ENCODE results near the gene BTBD19. TPM values are rescaled to one million over a fixed set of nuclear protein-coding genes. Genes with fewer than 3 reads are reported as not detected.
"Not testable (repeated sequence)": the region's sequence is repeated elsewhere in the genome, so short reads cannot be mapped to it uniquely, and the experiment has no call there.

BTBD19 gene
- total RNA-seq, 6 experiments from 2014 or later, result 12.2 to 21.4 (median 13.9) TPM

DNA sequence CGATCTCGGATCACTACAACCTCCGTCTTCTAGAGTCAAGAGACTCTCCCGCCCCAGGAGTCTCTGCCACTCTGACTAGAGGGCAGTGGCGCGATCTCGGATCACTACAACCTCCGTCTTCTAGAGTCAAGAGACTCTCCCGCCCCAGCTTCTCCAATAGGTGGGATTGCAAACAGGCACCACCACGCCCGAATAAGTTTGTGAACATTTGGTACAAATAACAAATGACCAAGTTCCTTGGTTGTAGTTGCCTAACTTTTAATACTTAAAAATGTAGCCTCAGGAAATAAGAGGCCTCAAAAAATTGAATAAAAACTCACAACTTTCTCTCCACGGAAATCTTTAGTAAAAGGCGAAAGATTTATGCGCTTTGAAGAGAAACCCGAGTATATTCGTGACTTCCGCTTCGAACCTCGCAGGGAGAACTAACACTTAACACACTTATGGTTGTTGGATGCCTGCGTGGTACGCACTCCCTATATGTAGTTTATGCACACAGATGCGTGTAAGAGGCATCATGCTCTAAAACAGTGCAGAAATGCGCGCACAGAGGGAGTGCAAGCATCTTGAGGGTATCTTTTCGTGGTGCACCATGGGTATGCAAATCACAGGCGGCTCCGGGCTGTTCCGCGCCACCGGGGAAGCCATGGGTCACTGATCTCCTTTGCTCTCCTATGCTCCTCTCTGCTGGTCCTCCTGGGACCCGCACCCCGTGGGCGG is 11.4 kb downstream of the BTBD19 start:
- H3K27ac Mint-ChIP-seq, result peak overlapping the region; percentile 100
- DNase-seq, result peak; percentile 99
- H3K9me3 Mint-ChIP-seq, result no peaks in the 10 kb centered on the region
- peak overlapping the region; percentile 87 for H3K4me3 Mint-ChIP-seq
- peaks cover 29% of the 10 kb centered on the region for H3K27me3 Mint-ChIP-seq (ENCODE audit: insufficient read depth)
- peaks cover 52% of the 10 kb centered on the region for H3K4me1 Mint-ChIP-seq (ENCODE audit: low read depth)
- TF ChIP-seq, protein P1, sequence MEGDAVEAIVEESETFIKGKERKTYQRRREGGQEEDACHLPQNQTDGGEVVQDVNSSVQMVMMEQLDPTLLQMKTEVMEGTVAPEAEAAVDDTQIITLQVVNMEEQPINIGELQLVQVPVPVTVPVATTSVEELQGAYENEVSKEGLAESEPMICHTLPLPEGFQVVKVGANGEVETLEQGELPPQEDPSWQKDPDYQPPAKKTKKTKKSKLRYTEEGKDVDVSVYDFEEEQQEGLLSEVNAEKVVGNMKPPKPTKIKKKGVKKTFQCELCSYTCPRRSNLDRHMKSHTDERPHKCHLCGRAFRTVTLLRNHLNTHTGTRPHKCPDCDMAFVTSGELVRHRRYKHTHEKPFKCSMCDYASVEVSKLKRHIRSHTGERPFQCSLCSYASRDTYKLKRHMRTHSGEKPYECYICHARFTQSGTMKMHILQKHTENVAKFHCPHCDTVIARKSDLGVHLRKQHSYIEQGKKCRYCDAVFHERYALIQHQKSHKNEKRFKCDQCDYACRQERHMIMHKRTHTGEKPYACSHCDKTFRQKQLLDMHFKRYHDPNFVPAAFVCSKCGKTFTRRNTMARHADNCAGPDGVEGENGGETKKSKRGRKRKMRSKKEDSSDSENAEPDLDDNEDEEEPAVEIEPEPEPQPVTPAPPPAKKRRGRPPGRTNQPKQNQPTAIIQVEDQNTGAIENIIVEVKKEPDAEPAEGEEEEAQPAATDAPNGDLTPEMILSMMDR (IDR thresholded peaks at IDR 0.05), result no peak
- H3K36me3 Mint-ChIP-seq (ENCODE audit: low read depth), result peaks cover 27% of the 10 kb centered on the region

DNA sequence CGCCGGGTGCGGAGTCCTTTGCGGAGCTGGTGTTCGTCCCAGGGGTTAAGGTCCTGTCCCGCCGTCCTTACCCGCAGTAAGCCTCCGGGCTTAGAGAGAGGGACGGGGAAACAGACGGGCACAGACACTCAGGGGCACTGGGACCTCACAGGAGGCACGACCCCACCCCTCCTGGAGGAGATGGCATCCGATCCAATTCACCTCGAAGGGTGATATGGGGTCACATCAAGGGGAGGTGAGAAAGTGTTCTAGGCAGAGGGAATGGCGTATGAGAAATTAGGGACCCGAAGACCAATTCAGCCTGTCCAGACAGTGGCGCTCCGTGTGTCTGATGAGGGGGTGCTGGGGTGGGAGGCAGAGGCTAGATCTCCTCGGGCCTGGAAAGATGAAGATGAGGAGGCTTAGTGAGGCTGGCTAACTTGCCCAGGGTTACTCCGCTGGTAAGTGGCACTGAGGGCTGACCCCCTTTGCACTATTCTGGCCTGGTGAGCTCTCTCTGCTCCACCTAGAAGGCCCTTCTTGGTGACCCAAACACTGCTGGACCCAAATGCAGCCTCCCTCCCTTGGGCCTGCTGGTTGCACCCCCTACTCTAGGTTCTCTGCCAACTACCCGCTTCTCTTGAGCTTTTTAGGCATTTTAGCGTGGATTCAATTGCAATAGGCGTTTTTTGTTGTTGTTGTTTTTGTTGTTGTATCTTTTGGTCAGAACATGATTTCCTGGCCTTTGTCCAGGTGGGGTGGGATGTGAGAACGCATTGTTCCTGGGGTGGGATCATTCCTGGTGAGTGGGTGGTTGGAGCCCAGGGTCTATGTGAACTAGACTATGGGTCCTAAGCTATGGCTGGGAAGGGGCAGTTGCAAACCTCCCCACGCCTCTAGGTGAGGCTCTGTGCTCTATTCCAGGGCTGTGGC is 12.3 kb downstream of the BTBD19 start:
- Mint-ChIP-seq H3K4me1 (ENCODE audit: low read depth) (peaks cover 44% of the 10 kb centered on the region), H3K9me3 (no peaks in the 10 kb centered on the region), H3K27ac (peak overlapping the region; percentile 100), H3K27me3 (ENCODE audit: insufficient read depth) (peaks cover 29% of the 10 kb centered on the region), H3K36me3 (ENCODE audit: low read depth) (peaks cover 19% of the 10 kb centered on the region), H3K4me3 (peak overlapping the region; percentile 87)
- TF ChIP-seq, protein P1 (IDR thresholded peaks at IDR 0.05), result no peak
- DNase-seq, result no peak

DNA sequence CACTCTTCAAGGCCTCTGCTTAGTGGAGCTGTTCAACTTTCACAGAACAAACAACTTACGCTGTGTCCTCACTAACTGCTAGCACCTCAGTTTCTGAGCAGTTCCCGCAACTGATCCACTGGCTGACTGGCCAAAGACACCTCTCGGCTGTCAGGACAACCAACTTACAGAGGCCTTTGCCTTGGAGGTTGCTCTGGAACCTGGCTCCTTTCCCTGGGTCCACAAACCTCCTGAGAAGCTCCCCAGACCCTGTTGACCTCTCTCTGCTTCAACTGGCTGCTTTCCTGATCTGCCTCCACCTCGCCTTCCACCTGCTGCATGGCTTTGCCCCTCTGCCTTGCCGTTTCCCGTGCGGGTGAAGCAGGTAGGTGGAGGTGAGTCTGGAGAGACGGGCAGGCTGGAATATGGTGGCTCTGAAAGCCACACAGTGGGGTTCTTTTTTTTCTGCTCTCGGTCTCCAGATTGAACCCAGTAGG is 13.0 kb downstream of the BTBD19 start:
- TF ChIP-seq, protein P1 (IDR thresholded peaks at IDR 0.05), result no peak
- peaks cover 29% of the 10 kb centered on the region for H3K27me3 Mint-ChIP-seq (ENCODE audit: insufficient read depth)
- H3K36me3 Mint-ChIP-seq (ENCODE audit: low read depth), result peaks cover 16% of the 10 kb centered on the region
- peaks cover 43% of the 10 kb centered on the region for H3K4me1 Mint-ChIP-seq (ENCODE audit: low read depth)
- no peaks in the 10 kb centered on the region for H3K9me3 Mint-ChIP-seq
- peak overlapping the region; percentile 41 for H3K27ac Mint-ChIP-seq
- peak overlapping the region; percentile 51 for H3K4me3 Mint-ChIP-seq
- no peak for DNase-seq

DNA sequence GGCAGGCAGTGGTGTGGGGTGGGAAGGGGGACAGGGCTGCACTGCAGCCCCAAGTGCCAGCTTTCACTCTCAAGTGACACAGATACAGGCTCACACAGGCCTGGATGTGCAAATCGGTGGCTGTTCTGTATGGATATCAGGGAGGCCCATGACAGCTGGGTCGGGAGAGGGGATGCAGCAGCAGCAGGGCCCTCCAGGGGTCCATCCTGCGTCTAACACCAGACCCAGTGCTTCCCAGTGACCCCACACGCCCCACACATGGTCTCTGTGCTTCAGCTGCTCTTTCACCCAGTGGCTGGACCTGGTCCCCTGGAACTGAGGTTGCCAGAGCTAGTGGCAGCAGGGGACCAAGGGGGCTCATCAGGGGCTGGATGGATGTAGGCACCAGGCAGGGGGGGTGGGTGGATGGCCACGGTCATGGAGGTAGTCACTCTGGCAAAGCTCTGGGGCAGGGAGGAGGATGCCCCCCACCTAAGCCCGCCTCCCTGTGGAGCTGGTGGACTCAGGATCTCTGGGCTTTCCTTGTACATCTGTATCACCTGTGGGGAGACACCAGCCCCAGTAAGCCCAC is 13.9 kb downstream of the BTBD19 start:
- Mint-ChIP-seq H3K27ac (no peak overlapping the region), H3K4me1 (ENCODE audit: low read depth) (peaks cover 38% of the 10 kb centered on the region), H3K27me3 (ENCODE audit: insufficient read depth) (peaks cover 29% of the 10 kb centered on the region), H3K36me3 (ENCODE audit: low read depth) (peaks cover 11% of the 10 kb centered on the region), H3K4me3 (no peak overlapping the region), H3K9me3 (no peaks in the 10 kb centered on the region)
- TF ChIP-seq, protein P1 (IDR thresholded peaks at IDR 0.05), result no peak
- no peak for DNase-seq

DNA sequence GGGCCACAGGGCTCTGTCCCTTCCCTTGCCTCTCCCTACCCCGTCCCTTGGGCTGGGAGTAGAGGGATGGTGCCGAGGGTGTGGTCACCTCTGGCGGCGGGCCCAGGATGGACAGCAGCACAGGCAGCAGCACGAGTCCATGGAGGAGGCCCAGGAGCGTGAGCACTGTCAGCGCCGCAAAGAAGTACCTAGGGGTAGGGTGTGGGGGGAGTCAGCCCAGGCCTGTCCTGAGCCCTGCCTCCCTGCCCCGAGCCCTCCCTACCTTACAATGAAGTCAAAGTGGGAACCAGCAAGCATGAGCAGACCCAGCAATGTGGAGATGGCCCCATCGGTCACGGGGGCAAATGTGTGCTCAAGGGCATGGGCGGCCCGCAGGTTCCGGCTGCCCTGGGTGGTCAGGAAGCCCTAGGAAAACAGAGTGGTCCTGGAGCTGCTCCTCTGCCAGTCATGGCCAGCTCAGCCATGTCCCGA is 14.7 kb downstream of the BTBD19 start:
- H3K4me1 Mint-ChIP-seq (ENCODE audit: low read depth), result peaks cover 30% of the 10 kb centered on the region
- TF ChIP-seq, protein P1 (IDR thresholded peaks at IDR 0.05), result no peak
- no peak overlapping the region for H3K4me3 Mint-ChIP-seq
- no peak overlapping the region for H3K27ac Mint-ChIP-seq
- no peaks in the 10 kb centered on the region for H3K9me3 Mint-ChIP-seq
- H3K36me3 Mint-ChIP-seq (ENCODE audit: low read depth), result peaks cover 3% of the 10 kb centered on the region
- no peak for DNase-seq
- peaks cover 26% of the 10 kb centered on the region for H3K27me3 Mint-ChIP-seq (ENCODE audit: insufficient read depth)

DNA sequence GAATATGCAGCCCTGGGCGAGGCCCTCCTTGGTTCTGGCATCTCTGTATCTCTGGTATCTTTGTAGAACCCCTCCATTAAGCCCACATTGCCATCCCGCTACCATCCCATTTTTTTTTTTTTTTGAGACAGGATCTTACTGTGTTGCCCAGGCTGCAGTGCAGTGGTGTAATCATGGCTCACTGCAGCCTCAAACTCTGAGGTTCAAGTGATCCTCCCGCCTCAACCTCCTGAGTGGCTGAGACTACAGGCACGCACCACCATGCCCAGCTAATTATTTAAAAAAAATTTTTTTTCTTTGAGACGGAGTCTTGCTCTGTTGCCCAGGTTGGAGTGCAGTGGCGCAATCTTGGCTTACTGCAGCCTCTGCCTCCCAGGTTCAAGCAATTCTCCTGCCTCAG is 16.1 kb downstream of the BTBD19 start:
- H3K4me1 Mint-ChIP-seq (ENCODE audit: low read depth), result peaks cover 17% of the 10 kb centered on the region
- H3K4me3 Mint-ChIP-seq; H3K36me3 Mint-ChIP-seq (ENCODE audit: low read depth); H3K27ac Mint-ChIP-seq; DNase-seq; H3K9me3 Mint-ChIP-seq: not testable (repeated sequence)
- H3K27me3 Mint-ChIP-seq (ENCODE audit: insufficient read depth), result peaks cover 19% of the 10 kb centered on the region
